CD14-positive monocyte (primary cell): ENCODE data around the gene ZDHHC7. TPM values are rescaled to one million over a fixed set of nuclear protein-coding genes. Genes with fewer than 3 reads are reported as not detected.

Experiments
- DNase-seq, 3 donors: peaks; one replicate each; pipeline ENCODE4 v3.0.0-alpha.2; 2011 to 2022
- H2AFZ ChIP-seq: 2 replicates; pipeline ENCODE4 v1.6.0; 2012; ENCODE audit warnings: mild to moderate bottlenecking, low read depth, low read length, inconsistent platforms; ENCODE audit not compliant: insufficient read depth, poor library complexity, severe bottlenecking
- H3K27ac ChIP-seq, 2 donors: 1 replicate in 1 of 2; 2 replicates in 1 of 2; pipeline ENCODE4 v1.5.1; 2012 to 2013; ENCODE audit warnings: low read length in 2 of 2, control low read depth in 1 of 2, inconsistent platforms in 1 of 2, low read depth in 1 of 2, mild to moderate bottlenecking in 1 of 2
- H3K27me3 ChIP-seq, 2 donors: one replicate each; pipeline versions ENCODE4 v1.6.0 to v1.6.1; 2011 to 2013; ENCODE audit warnings: low read length in 2 of 2; ENCODE audit not compliant: control insufficient read depth in 2 of 2, insufficient read depth in 2 of 2
- H3K36me3 ChIP-seq, 2 donors: replicated peaks in 1 of 2; 1 replicate in 1 of 2; 2 replicates in 1 of 2; pipeline versions ENCODE4 v1.5.1 to v1.6.1; 2012 to 2013; ENCODE audit warnings: low read length in 2 of 2, control low read depth in 1 of 2, inconsistent platforms in 1 of 2, mild to moderate bottlenecking in 1 of 2; ENCODE audit not compliant: insufficient read depth in 2 of 2, control insufficient read depth in 1 of 2
- H3K4me1 ChIP-seq, 2 donors: 1 replicate in 1 of 2; 2 replicates in 1 of 2; pipeline versions ENCODE4 v1.5.1 to v1.6.1; 2012 to 2013; ENCODE audit warnings: low read length in 2 of 2, control low read depth in 1 of 2, inconsistent platforms in 1 of 2, mild to moderate bottlenecking in 1 of 2, moderate library complexity in 1 of 2; ENCODE audit not compliant: insufficient read depth in 2 of 2, control insufficient read depth in 1 of 2
- H3K4me2 ChIP-seq: replicated peaks from 2 replicates; pipeline ENCODE3; 2012; ENCODE audit warnings: low read length, moderate library complexity, mild to moderate bottlenecking; ENCODE audit not compliant: poor library complexity, severe bottlenecking; ENCODE audit errors: extremely low read depth
- H3K4me3 ChIP-seq, 3 experiments: fragments of 200-600 bp in 1 of 3; sonication (generic) in 1 of 3; replicated peaks in 1 of 3; 1 replicate in 2 of 3; 2 replicates in 1 of 3; pipeline ENCODE4 v1.5.1; 2011 to 2013; ENCODE audit warnings: low read length in 3 of 3, mild to moderate bottlenecking in 3 of 3, control low read depth in 2 of 3, low read depth in 2 of 3, inconsistent platforms in 1 of 3, moderate library complexity in 1 of 3
- H3K79me2 ChIP-seq: 2 replicates; pipeline ENCODE4 v1.6.0; 2012; ENCODE audit warnings: mild to moderate bottlenecking, control low read depth, inconsistent platforms, low read length, moderate library complexity; ENCODE audit not compliant: insufficient read depth
- H3K9ac ChIP-seq: 2 replicates; pipeline ENCODE4 v1.6.0; 2017; ENCODE audit warnings: low read length, mild to moderate bottlenecking; ENCODE audit not compliant: insufficient read depth, poor library complexity, severe bottlenecking
- H3K9me3 ChIP-seq, 2 donors: replicated peaks in 1 of 2; 1 replicate in 1 of 2; 2 replicates in 1 of 2; pipeline versions ENCODE4 v1.5.1 to v1.6.1; 2012 to 2013; ENCODE audit warnings: low read length in 2 of 2, control low read depth in 1 of 2; ENCODE audit not compliant: control insufficient read depth in 1 of 2, insufficient read depth in 1 of 2
- H4K20me1 ChIP-seq: 2 replicates; pipeline ENCODE4 v1.6.0; 2012; ENCODE audit warnings: mild to moderate bottlenecking, low read length, control low read depth, moderate library complexity; ENCODE audit not compliant: insufficient read depth
- H3K27ac Mint-ChIP-seq, 7 donors: one replicate each; pipeline ENCODE4 v1.8.0; 2020; ENCODE audit warnings: mild to moderate bottlenecking in 7 of 7, mixed read lengths in 7 of 7, moderate library complexity in 6 of 7, inconsistent platforms in 2 of 7
- H3K27me3 Mint-ChIP-seq, 3 donors: one replicate each; pipeline ENCODE4 v1.8.0; 2021 to 2022; ENCODE audit warnings: low read depth in 3 of 3, mild to moderate bottlenecking in 3 of 3, mixed read lengths in 3 of 3, moderate library complexity in 3 of 3, inconsistent platforms in 1 of 3
- H3K36me3 Mint-ChIP-seq, 2 donors: one replicate each; pipeline ENCODE4 v1.8.0; 2020; ENCODE audit warnings: mixed read lengths in 2 of 2, inconsistent platforms in 1 of 2, mild to moderate bottlenecking in 1 of 2
- H3K4me1 Mint-ChIP-seq: one replicate; pipeline ENCODE4 v1.8.0; 2020; ENCODE audit warnings: mild to moderate bottlenecking, mixed read lengths
- H3K4me3 Mint-ChIP-seq, 2 donors: one replicate each; pipeline ENCODE4 v1.8.0; 2020; ENCODE audit warnings: mild to moderate bottlenecking in 2 of 2, mixed read lengths in 2 of 2, moderate library complexity in 1 of 2
- H3K9me3 Mint-ChIP-seq, 7 donors: one replicate each; pipeline ENCODE4 v1.8.0; 2020 to 2022; ENCODE audit warnings: mixed read lengths in 7 of 7, mild to moderate bottlenecking in 6 of 7, moderate library complexity in 6 of 7, inconsistent platforms in 2 of 7
- CTCF ChIP-seq: fragments of 200-600 bp; IDR thresholded peaks from one replicate; pipeline ENCODE4 v1.8.0; 2022; ENCODE audit warnings: antibody characterized with exemption, mild to moderate bottlenecking
- WGBS: methylation state at CpG from one replicate; pipeline ENCODE4 v1.1.5; 2013; ENCODE audit warnings: missing lambda C conversion rate; ENCODE audit not compliant: insufficient coverage; 5-methylcytosine and 5-hydroxymethylcytosine counted together
- intact Hi-C, 2 donors: fragments of 100-400 bp; cut with micrococcal nuclease; formaldehyde crosslinking; loops; one replicate each; pipeline versions ENCODE4 v1.15.0 to v1.15.1; 2023
- polyA plus RNA-seq, 3 donors: library from polyadenylated mRNA; depleted of rRNA in 1 of 3; unstranded in 2 of 3; stranded (reverse) in 1 of 3; fragments of 300-500 nt in 2 of 3; fragments of >200 nt in 1 of 3; fragmentation: Illumina TruSeq in 2 of 3; gene quantifications; 1 replicate in 2 of 3; 2 replicates in 1 of 3; pipeline ENCODE4 v1.2.3, GENCODE V29; 2012 to 2021

The ZDHHC7 gene
- polyA plus RNA-seq, 3 donors = 99.7 to 189 (median 129) TPM

GRCh38 chr16:85019659-85020245 lies 8.4 kb upstream of the ZDHHC7 start:
- Mint-ChIP-seq H3K36me3 (peaks cover 9 to 13% of the 10 kb centered on the region in 2 donors), H3K27ac (peak overlapping the region in 2 of 7 donors; percentile 15 to 61), H3K9me3 (peaks cover 0 to 2% (median 0%) of the 10 kb centered on the region in 7 donors), H3K4me1 (peaks cover 62% of the 10 kb centered on the region), H3K27me3 (peaks cover 0 to 2% (median 1%) of the 10 kb centered on the region in 3 donors), H3K4me3 (no peak overlapping the region)
- Histone ChIP-seq H3K36me3 (no peaks in the 10 kb centered on the region), H3K27ac (no peak overlapping the region), H2AFZ (no peak overlapping the region), H3K79me2 (peaks cover 14% of the 10 kb centered on the region), H4K20me1 (no peaks in the 10 kb centered on the region), H3K4me3 (no peak overlapping the region), H3K4me1 (peaks cover 47 to 56% of the 10 kb centered on the region in 2 donors), H3K9ac (no peak overlapping the region), H3K9me3 (no peaks in the 10 kb centered on the region), H3K27me3 (no peaks in the 10 kb centered on the region), H3K4me2 (no peak overlapping the region)
- no peak for TF ChIP-seq CTCF
- 95% methylated on average over 7 of the region's 9 CpGs for WGBS
- intact Hi-C loops = no loop called here
- DNase-seq = no peak

- H2AFZ ChIP-seq = no peak overlapping the region
- no peak overlapping the region for H3K4me3 ChIP-seq
- H3K27me3 ChIP-seq = no peaks in the 10 kb centered on the region
- peaks cover 67% of the 10 kb centered on the region for H3K4me1 Mint-ChIP-seq
- H3K36me3 ChIP-seq = no peaks in the 10 kb centered on the region
- DNase-seq = no peak
- peak overlapping the region in 6 of 7 donors; percentile 11 to 97 (median 87) for H3K27ac Mint-ChIP-seq
- intact Hi-C loops = no loop called here
- peaks cover 53 to 62% of the 10 kb centered on the region in 2 donors for H3K4me1 ChIP-seq
- H3K4me2 ChIP-seq = no peak overlapping the region
- peaks cover 0 to 2% (median 1%) of the 10 kb centered on the region in 3 donors for H3K27me3 Mint-ChIP-seq
- peak overlapping the region in 1 of 2 donors; percentile 81 for H3K27ac ChIP-seq
- H3K79me2 ChIP-seq = peaks cover 7% of the 10 kb centered on the region
- no peak for TF ChIP-seq CTCF
- no peak overlapping the region for H3K4me3 Mint-ChIP-seq
- H3K9ac ChIP-seq = no peak overlapping the region
- peaks cover 0 to 2% (median 0%) of the 10 kb centered on the region in 7 donors for H3K9me3 Mint-ChIP-seq
- H3K36me3 Mint-ChIP-seq = peaks cover 5 to 10% of the 10 kb centered on the region in 2 donors
- H3K9me3 ChIP-seq = no peaks in the 10 kb centered on the region
- no peaks in the 10 kb centered on the region for H4K20me1 ChIP-seq
- WGBS = 100% methylated on average over 15 of the region's 19 CpGs
Observed at GRCh38 chr16:85018529-85019236, 7.3 kb upstream of the ZDHHC7 start.
